ENCODE results near the gene HNRNPC. TPM values are rescaled to one million over a fixed set of nuclear protein-coding genes. Genes with fewer than 3 reads are reported as not detected.
"Not testable (repeated sequence)": the region's sequence is repeated elsewhere in the genome, so short reads cannot be mapped to it uniquely, and the experiment has no call there.

The HNRNPC gene
- total and polyA plus RNA-seq, 5 donors, result 241 to 334 (median 302) TPM

DNA sequence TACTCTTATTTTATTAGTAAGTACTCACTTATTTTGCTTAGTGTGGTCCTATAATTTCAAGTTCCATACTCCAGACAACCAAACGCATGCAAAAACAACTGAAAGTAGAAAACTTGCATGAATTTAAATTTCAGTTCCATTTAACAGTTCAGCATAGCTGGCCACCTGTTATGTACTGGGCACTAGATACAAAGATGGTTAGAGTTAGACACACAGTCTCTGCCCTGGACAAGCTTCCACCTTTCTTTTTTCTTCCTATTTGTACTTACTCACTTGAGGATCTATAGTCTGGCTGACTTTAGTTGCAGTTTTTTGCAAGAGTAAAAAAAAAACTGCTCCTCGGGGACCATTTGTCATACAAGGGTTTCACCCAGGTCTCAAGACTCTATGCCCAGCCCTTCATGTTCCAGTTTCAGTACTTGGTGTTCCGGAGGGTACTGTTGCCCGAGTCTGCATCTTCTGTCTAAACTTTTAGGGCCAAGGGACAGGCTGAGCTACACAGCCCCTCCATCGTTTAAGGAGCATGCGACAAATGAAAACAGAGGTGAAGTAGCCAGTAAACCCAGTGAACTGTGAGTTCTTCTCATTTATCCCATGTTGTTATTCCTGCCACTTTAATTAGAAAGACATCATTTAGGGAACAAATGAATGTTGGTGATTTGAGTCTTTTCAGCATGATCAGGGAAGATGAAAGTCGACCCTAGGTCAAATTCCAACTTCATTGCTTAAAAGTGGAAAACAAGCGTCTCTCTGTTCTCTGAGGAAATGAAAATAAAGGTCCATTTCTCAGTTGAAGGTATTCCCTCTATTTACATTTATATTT, 33.0 kb upstream of the HNRNPC start:
- no peak overlapping the region for H3K27ac ChIP-seq (ENCODE audit: low read length)
- intact Hi-C loops (cut with DNase I), result no loop called here
- H3K4me1 ChIP-seq (ENCODE audit: control insufficient read depth, insufficient read depth, low read length), result no peaks in the 10 kb centered on the region
- H3K9me3 ChIP-seq (ENCODE audit: control insufficient read depth, low read length), result no peaks in the 10 kb centered on the region
- WGBS, result 79% methylated on average over 8 of the region's 8 CpGs
- ATAC-seq, result no peak
- no peak for DNase-seq
- H3K4me3 ChIP-seq (ENCODE audit: low read length), result no peak overlapping the region
- no peaks in the 10 kb centered on the region for H3K27me3 ChIP-seq (ENCODE audit: control insufficient read depth, insufficient read depth)

GRCh38 chr14:21300892-21301291, 31.6 kb upstream of the HNRNPC start:
- DNase-seq (peak; percentile 18 to 70 (median 47)), ATAC-seq (peak; percentile 57 to 67)
- H3K4me1 ChIP-seq (ENCODE audit: control insufficient read depth, insufficient read depth, low read length), result no peaks in the 10 kb centered on the region
- intact Hi-C loops (cut with DNase I), result no loop called here
- no peak overlapping the region for H3K27ac ChIP-seq (ENCODE audit: low read length)
- 2% methylated on average over 30 of the region's 30 CpGs for WGBS
- H3K27me3 ChIP-seq (ENCODE audit: control insufficient read depth, insufficient read depth), result no peaks in the 10 kb centered on the region
- no peaks in the 10 kb centered on the region for H3K9me3 ChIP-seq (ENCODE audit: control insufficient read depth, low read length)
- H3K4me3 ChIP-seq (ENCODE audit: low read length), result peak overlapping the region; percentile 22

DNA sequence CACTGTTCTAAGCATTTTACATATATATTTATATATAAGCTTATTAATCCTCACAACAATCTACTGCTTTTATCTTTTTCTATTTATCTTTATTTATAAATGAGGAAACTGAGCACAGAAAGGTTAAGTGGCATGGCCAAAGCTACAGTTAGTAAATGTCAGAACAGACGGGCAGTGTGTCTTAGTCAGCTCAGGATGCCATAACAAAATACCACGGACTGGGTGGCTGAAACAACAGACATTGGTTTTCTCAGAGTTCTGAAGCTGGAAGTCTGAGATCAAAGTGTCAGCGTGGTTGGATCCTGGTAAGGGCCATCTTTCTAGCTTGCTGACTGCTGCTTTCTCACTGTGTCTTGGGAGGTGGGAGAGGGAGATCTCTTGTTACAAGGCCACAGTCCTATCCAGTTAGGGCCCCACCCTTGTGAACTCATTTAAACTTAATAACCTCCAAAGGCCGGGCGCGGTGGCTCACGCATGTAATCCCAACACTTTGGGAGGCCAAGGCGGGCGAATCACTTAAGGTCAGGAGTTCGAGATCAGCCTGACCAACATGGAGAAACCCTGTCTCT, 30.4 kb upstream of the HNRNPC start:
- WGBS, result 89% methylated on average over 10 of the region's 10 CpGs
- Histone ChIP-seq H3K4me1 (ENCODE audit: control insufficient read depth, insufficient read depth, low read length) (no peaks in the 10 kb centered on the region), H3K27me3 (ENCODE audit: control insufficient read depth, insufficient read depth) (no peaks in the 10 kb centered on the region), H3K4me3 (ENCODE audit: low read length) (no peak overlapping the region), H3K9me3 (ENCODE audit: control insufficient read depth, low read length) (no peaks in the 10 kb centered on the region), H3K27ac (ENCODE audit: low read length) (no peak overlapping the region)
- DNase-seq (no peak), ATAC-seq (no peak)
- intact Hi-C loops (cut with DNase I), result no loop called here

DNA sequence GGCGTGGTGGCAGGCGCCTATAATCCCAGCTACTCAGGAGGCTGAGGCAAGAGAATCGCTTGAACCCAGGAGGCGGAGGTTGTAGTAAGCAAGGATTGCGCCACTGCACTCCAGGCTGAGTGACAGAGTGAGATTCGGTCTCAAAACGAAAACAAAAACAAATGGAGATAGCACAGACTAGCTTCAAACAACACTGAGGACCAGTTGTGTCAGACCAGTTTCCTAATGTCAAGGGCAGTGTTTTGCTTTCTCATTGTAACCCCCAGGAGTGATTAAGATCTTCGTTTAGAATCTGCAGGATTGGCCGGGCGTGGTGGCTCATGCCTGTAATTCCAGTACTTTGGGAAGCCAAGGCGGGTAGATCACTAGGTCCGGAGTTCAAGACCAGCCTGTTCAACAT, 29.1 kb upstream of the HNRNPC start:
- Histone ChIP-seq H3K9me3 (ENCODE audit: control insufficient read depth, low read length) (no peaks in the 10 kb centered on the region), H3K27ac (ENCODE audit: low read length) (no peak overlapping the region), H3K4me3 (ENCODE audit: low read length) (no peak overlapping the region), H3K27me3 (ENCODE audit: control insufficient read depth, insufficient read depth) (no peaks in the 10 kb centered on the region), H3K4me1 (ENCODE audit: control insufficient read depth, insufficient read depth, low read length) (no peaks in the 10 kb centered on the region)
- WGBS, result 86% methylated on average over 12 of the region's 12 CpGs
- no peak for DNase-seq
- no peak for ATAC-seq
- intact Hi-C loops (cut with DNase I), result no loop called here

- H3K4me1 ChIP-seq (ENCODE audit: control insufficient read depth, insufficient read depth, low read length); DNase-seq; H3K9me3 ChIP-seq (ENCODE audit: control insufficient read depth, low read length); H3K4me3 ChIP-seq (ENCODE audit: low read length); H3K27me3 ChIP-seq (ENCODE audit: control insufficient read depth, insufficient read depth); H3K27ac ChIP-seq (ENCODE audit: low read length); ATAC-seq; intact Hi-C loops (cut with DNase I): not testable (repeated sequence)
- WGBS, result 83% methylated on average over 8 of the region's 8 CpGs
These were observed 24.8 kb upstream of the HNRNPC start for GRCh38 chr14:21294026-21294425.

DNA sequence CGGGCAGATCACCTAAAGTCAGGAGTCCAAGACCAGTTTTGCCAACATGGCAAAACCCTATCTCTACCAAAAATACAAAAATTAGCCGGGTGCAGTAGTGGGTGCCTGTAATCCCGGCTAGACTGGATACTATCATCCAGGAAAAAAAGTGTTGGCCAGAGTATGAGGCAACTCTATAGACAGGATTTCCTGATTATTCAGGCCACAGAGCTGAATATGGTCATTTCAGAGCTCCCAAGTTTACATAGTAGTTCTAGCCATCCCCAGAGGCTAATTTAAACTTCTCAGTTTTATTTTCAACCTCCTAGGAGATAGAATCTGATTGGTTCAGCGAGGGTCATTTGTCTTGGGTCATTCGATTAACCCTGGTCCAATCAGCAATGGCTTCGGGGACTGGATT, 17.9 kb upstream of the HNRNPC start:
- H3K27ac ChIP-seq (ENCODE audit: low read length), result no peak overlapping the region
- DNase-seq, result no peak
- intact Hi-C loops (cut with DNase I), result no loop called here
- no peak for ATAC-seq
- H3K4me3 ChIP-seq (ENCODE audit: low read length), result no peak overlapping the region
- H3K4me1 ChIP-seq (ENCODE audit: control insufficient read depth, insufficient read depth, low read length), result no peaks in the 10 kb centered on the region
- no peaks in the 10 kb centered on the region for H3K27me3 ChIP-seq (ENCODE audit: control insufficient read depth, insufficient read depth)
- WGBS, result 81% methylated on average over 6 of the region's 6 CpGs
- H3K9me3 ChIP-seq (ENCODE audit: control insufficient read depth, low read length), result no peaks in the 10 kb centered on the region

GRCh38 chr14:21286516-21286915, 17.3 kb upstream of the HNRNPC start:
- intact Hi-C loops (cut with DNase I); H3K27ac ChIP-seq (ENCODE audit: low read length); H3K27me3 ChIP-seq (ENCODE audit: control insufficient read depth, insufficient read depth); ATAC-seq; H3K4me1 ChIP-seq (ENCODE audit: control insufficient read depth, insufficient read depth, low read length); DNase-seq; H3K9me3 ChIP-seq (ENCODE audit: control insufficient read depth, low read length); H3K4me3 ChIP-seq (ENCODE audit: low read length): not testable (repeated sequence)
- 91% methylated on average over 2 of the region's 2 CpGs for WGBS

- H3K4me1 ChIP-seq (ENCODE audit: control insufficient read depth, insufficient read depth, low read length); ATAC-seq; H3K9me3 ChIP-seq (ENCODE audit: control insufficient read depth, low read length); intact Hi-C loops (cut with DNase I); DNase-seq; H3K27ac ChIP-seq (ENCODE audit: low read length); H3K4me3 ChIP-seq (ENCODE audit: low read length); H3K27me3 ChIP-seq (ENCODE audit: control insufficient read depth, insufficient read depth): not testable (repeated sequence)
- 84% methylated on average over 8 of the region's 8 CpGs for WGBS
These were observed 12.7 kb upstream of the HNRNPC start for GRCh38 chr14:21281917-21282316.

DNA sequence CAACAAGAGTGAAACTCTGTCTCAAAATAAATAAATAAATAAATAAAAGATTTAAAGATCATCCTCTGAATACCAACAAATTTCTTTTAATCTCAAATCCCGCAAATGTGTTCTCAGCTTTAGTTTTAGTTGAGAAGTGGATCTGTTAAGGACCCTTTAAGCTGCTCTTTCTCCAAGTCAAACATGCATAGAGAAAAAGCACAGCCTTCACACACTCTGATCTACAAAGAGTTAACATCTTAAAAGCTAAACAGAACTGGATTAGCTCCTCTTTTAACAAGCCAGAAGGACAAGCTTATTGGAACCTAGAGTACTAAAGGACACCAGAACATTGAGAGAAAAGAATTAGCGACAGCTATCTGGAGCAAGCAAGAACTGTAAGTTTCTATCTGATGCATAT, 10.5 kb upstream of the HNRNPC start, which contains the start of gene RPGRIP1:
TSS of gene RPGRIP1 (plus strand) at position 301 of the 400 bp plus-strand sequence. CDS start 7,894 bp downstream, outside the sequence.
- no peaks in the 10 kb centered on the region for H3K4me1 ChIP-seq (ENCODE audit: control insufficient read depth, insufficient read depth, low read length)
- intact Hi-C loops (cut with DNase I), result no loop called here
- WGBS, result 94% methylated on average over 2 of the region's 2 CpGs
- no peak within 1 kb of the TSS for H3K4me3 ChIP-seq (ENCODE audit: low read length)
- no peak within 1 kb of the TSS for H3K27ac ChIP-seq (ENCODE audit: low read length)
- ATAC-seq, result no peak
- no peak for DNase-seq
- no peaks in the 10 kb centered on the region for H3K27me3 ChIP-seq (ENCODE audit: control insufficient read depth, insufficient read depth)
- no peaks in the 10 kb centered on the region for H3K9me3 ChIP-seq (ENCODE audit: control insufficient read depth, low read length)

GRCh38 chr14:21278632-21279031, 9.4 kb upstream of the HNRNPC start:
- intact Hi-C loops (cut with DNase I), result no loop called here
- H3K27me3 ChIP-seq (ENCODE audit: control insufficient read depth, insufficient read depth), result no peaks in the 10 kb centered on the region
- 77% methylated on average over 4 of the region's 4 CpGs for WGBS

GRCh38 chr14:21275261-21275858, 6.1 kb upstream of the HNRNPC start:
- no peaks in the 10 kb centered on the region for H3K9me3 ChIP-seq (ENCODE audit: control insufficient read depth, low read length)
- DNase-seq (no peak), ATAC-seq (no peak)
- 84% methylated on average over 9 of the region's 9 CpGs for WGBS
- no peaks in the 10 kb centered on the region for H3K27me3 ChIP-seq (ENCODE audit: control insufficient read depth, insufficient read depth)
- H3K27ac ChIP-seq (ENCODE audit: low read length), result no peak overlapping the region
- H3K4me3 ChIP-seq (ENCODE audit: low read length), result no peak overlapping the region
- intact Hi-C loops (cut with DNase I), result no loop called here
- H3K4me1 ChIP-seq (ENCODE audit: control insufficient read depth, insufficient read depth, low read length), result no peaks in the 10 kb centered on the region

More at GRCh38 chr14:21278632-21279031, 9.4 kb upstream of the HNRNPC start:
- ATAC-seq (no peak), DNase-seq (no peak)
- H3K4me3 ChIP-seq (ENCODE audit: low read length), result no peak overlapping the region
- no peak overlapping the region for H3K27ac ChIP-seq (ENCODE audit: low read length)
- H3K4me1 ChIP-seq (ENCODE audit: control insufficient read depth, insufficient read depth, low read length), result no peaks in the 10 kb centered on the region
- H3K9me3 ChIP-seq (ENCODE audit: control insufficient read depth, low read length), result no peaks in the 10 kb centered on the region
